K562 (cell line): ENCODE data around the gene ERAL1. TPM values are rescaled to one million over a fixed set of nuclear protein-coding genes. Genes with fewer than 3 reads are reported as not detected.

Source experiments
- BHLHE40 ChIP-seq: IDR thresholded peaks from 2 replicates; pipeline ENCODE4 v1.6.1; 2011; ENCODE audit warnings: low read length, improper control_type of control experiment
- CBX5 ChIP-seq: IDR thresholded peaks from 2 replicates; pipeline ENCODE4 v1.6.1; 2014; ENCODE audit warnings: low read depth, borderline replicate concordance
- PATZ1 ChIP-seq: fragments of 250-450 bp; sonication (Bioruptor Pico); IDR thresholded peaks from 2 replicates; pipeline ENCODE4 v1.5.0; 2020; ENCODE audit warnings: mild to moderate bottlenecking, borderline replicate concordance
- SMAD4 ChIP-seq: fragments of 250-450 bp; sonication (Bioruptor Pico); conservative IDR thresholded peaks from 2 replicates; pipeline ENCODE4 v1.8.0; 2021; ENCODE audit warnings: inconsistent platforms, mild to moderate bottlenecking, moderate library complexity
- ZNF133 ChIP-seq: fragments of 250-450 bp; sonication (Bioruptor Pico); IDR thresholded peaks from 2 replicates; pipeline ENCODE4 v1.4.0; 2020; ENCODE audit warnings: mild to moderate bottlenecking
- ZNF609 ChIP-seq: sonication (generic); formaldehyde crosslinking; IDR thresholded peaks from 2 replicates; pipeline ENCODE4 v1.8.1; 2023; ENCODE audit warnings: missing genetic modification reagents, mild to moderate bottlenecking, borderline replicate concordance
- ZSCAN29 ChIP-seq: fragments of 450-650 bp; IDR thresholded peaks from 2 replicates; pipeline ENCODE4 v1.6.1; 2017
- polyA plus RNA-seq, 8 experiments: library from polyadenylated mRNA; depleted of rRNA in 4 of 8; stranded (reverse) in 5 of 8; unstranded in 3 of 8; fragments of >200 nt; fragmentation: Nextera tagmentation in 2 of 8; fragmentation: Illumina TruSeq in 1 of 8; extraction: Ambion mirVana in 2 of 8; extraction: Trizol in 1 of 8; gene quantifications; 2 replicates each; pipeline versions ENCODE4 v1.2.1 to v1.2.3, GENCODE V29; 2011 to 2014; ENCODE audit warnings: inconsistent platforms in 1 of 8, missing spikeins in 1 of 8
- total RNA-seq, 7 experiments: library from RNA; depleted of rRNA in 6 of 7; stranded (reverse); fragments of >200 nt in 6 of 7; fragmentation: Illumina TruSeq in 2 of 7; extraction: Trizol in 2 of 7; gene quantifications; 2 replicates each; pipeline versions ENCODE4 v1.2.1 to v1.2.3, GENCODE V29; 2011 to 2021; ENCODE audit warnings: low replicate concordance in 1 of 7
- TF ChIP-seq, protein P1 (sequence below): sonication (generic); formaldehyde crosslinking; IDR thresholded peaks from 2 replicates; pipeline ENCODE4 v1.4.0; 2020; ENCODE audit warnings: mild to moderate bottlenecking, missing genetic modification reagents
- TF ChIP-seq, protein P2 (sequence below): fragments of 450-650 bp; IDR thresholded peaks from 2 replicates; pipeline ENCODE4 v1.6.1; 2017; ENCODE audit warnings: antibody characterized with exemption
- TF ChIP-seq, protein P3 (sequence below): fragments of 200-800 bp; sonication (Bioruptor generic); IDR thresholded peaks from 2 replicates; pipeline ENCODE4 v1.6.1; 2017; ENCODE audit warnings: missing genetic modification characterization, missing compliant biosample characterization
- TF ChIP-seq, protein P4 (sequence below): fragments of 450-650 bp; formaldehyde crosslinking; IDR thresholded peaks from 2 replicates; pipeline ENCODE4 v1.4.0; 2022; ENCODE audit warnings: missing genetic modification characterization

Gene ERAL1
- total and polyA plus RNA-seq, 9 of the 15 experiments (the other 6 are each of a cell fraction or from before 2014, with no cell fraction given) = 37.5 to 351 (median 106) TPM

DNA sequence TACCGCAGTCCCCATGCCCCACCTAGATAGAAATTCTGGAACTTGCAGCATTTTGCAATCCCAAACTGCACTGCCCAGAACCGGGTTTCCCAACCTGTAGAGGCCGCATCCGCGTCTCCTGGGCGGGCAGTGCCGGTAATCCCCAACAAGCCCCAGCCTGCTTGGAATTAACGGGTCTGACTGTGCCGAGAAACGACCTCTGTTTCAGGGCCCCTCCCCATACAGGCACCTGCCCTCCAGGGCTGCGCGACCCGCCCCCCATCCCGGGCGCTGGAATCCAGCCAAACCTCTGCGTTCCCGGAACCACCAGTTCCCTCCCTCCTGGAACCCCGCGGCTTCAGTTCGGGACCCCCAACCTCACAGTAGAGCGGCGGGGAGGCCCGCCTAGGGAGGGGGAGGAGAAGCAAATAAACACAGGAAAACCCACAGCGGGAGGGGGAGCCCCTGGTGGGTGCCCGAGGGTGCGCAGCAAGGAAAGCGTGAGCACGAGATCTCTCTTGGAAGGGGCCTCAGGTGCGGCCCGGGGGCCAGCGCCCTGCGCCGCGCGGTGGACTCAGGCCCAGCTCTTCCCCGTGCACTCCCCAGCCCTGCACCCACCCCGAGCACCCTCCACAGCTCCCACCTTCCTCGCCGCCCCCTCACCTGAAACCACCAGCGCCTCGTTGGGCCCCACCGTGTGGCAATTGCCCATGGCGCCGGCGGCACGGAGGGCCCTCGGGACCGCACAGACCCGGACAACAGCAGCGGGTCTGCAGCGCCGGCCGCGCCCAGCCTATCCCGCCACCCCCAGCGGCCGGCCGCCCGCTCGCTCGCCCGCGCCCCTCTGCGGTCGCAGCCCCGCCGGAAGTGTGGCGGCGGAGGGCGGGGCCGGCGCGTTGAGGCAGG is 42.3 kb downstream of the ERAL1 start, which contains the start of gene FLOT2 (continued):
- TF ChIP-seq, protein P1, sequence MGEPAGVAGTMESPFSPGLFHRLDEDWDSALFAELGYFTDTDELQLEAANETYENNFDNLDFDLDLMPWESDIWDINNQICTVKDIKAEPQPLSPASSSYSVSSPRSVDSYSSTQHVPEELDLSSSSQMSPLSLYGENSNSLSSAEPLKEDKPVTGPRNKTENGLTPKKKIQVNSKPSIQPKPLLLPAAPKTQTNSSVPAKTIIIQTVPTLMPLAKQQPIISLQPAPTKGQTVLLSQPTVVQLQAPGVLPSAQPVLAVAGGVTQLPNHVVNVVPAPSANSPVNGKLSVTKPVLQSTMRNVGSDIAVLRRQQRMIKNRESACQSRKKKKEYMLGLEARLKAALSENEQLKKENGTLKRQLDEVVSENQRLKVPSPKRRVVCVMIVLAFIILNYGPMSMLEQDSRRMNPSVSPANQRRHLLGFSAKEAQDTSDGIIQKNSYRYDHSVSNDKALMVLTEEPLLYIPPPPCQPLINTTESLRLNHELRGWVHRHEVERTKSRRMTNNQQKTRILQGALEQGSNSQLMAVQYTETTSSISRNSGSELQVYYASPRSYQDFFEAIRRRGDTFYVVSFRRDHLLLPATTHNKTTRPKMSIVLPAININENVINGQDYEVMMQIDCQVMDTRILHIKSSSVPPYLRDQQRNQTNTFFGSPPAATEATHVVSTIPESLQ (CRISPR knock-in tag) = peak; percentile 84; the same call in 1 of the 2 replicates
- 0 out of 2 replicates have a peak, but pooled peaks have one; percentile 35 for TF ChIP-seq ZNF133 (CRISPR knock-in tag)
- peak; percentile 92 for TF ChIP-seq SMAD4 (CRISPR knock-in tag)
- TF ChIP-seq, protein P2, sequence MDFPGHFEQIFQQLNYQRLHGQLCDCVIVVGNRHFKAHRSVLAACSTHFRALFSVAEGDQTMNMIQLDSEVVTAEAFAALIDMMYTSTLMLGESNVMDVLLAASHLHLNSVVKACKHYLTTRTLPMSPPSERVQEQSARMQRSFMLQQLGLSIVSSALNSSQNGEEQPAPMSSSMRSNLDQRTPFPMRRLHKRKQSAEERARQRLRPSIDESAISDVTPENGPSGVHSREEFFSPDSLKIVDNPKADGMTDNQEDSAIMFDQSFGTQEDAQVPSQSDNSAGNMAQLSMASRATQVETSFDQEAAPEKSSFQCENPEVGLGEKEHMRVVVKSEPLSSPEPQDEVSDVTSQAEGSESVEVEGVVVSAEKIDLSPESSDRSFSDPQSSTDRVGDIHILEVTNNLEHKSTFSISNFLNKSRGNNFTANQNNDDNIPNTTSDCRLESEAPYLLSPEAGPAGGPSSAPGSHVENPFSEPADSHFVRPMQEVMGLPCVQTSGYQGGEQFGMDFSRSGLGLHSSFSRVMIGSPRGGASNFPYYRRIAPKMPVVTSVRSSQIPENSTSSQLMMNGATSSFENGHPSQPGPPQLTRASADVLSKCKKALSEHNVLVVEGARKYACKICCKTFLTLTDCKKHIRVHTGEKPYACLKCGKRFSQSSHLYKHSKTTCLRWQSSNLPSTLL = no peak
- TF ChIP-seq, protein P3, sequence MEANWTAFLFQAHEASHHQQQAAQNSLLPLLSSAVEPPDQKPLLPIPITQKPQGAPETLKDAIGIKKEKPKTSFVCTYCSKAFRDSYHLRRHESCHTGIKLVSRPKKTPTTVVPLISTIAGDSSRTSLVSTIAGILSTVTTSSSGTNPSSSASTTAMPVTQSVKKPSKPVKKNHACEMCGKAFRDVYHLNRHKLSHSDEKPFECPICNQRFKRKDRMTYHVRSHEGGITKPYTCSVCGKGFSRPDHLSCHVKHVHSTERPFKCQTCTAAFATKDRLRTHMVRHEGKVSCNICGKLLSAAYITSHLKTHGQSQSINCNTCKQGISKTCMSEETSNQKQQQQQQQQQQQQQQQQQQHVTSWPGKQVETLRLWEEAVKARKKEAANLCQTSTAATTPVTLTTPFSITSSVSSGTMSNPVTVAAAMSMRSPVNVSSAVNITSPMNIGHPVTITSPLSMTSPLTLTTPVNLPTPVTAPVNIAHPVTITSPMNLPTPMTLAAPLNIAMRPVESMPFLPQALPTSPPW (CRISPR knock-in tag) = peak; percentile 87
- TF ChIP-seq CBX5 = no peak
- TF ChIP-seq ZNF609 (CRISPR knock-in tag) = no peak
- TF ChIP-seq ZSCAN29 = no peak; the same call in 1 of the 2 replicates
- TF ChIP-seq, protein P4, sequence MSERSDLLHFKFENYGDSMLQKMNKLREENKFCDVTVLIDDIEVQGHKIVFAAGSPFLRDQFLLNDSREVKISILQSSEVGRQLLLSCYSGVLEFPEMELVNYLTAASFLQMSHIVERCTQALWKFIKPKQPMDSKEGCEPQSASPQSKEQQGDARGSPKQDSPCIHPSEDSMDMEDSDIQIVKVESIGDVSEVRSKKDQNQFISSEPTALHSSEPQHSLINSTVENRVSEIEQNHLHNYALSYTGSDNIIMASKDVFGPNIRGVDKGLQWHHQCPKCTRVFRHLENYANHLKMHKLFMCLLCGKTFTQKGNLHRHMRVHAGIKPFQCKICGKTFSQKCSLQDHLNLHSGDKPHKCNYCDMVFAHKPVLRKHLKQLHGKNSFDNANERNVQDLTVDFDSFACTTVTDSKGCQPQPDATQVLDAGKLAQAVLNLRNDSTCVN = no peak
- TF ChIP-seq PATZ1 = 0 out of 2 replicates have a peak, but pooled peaks have one; percentile 86
- peak; percentile 66 for TF ChIP-seq BHLHE40
